ENCODE results near the gene ZBTB12. TPM values are rescaled to one million over a fixed set of nuclear protein-coding genes. Genes with fewer than 3 reads are reported as not detected.

ZBTB12 gene
- total and polyA plus RNA-seq, 10 of the 15 experiments (the other 5 are each of a cell fraction or from before 2014, with no cell fraction given), result 0.81 to 4.5 (median 1.7) TPM; not detected in 4

DNA sequence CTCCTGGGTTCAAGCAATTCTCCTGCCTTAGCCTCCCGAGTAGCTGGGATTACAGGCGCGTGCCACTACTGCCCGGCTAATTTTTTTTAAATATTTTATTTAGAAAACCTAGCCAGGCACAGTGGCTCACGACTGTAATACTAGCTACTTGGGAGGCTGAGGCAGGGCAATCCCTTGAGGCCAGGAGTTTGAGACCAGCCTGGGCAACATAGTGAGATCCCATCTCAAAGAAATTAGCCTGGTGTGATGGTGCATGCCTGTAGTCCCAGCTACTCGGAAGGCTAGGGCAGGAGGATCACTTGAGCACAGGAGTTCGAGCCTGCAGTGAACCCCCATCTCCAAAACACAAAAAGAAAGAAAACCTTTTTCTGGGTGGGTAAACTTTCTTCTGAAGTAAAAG, 25.5 kb downstream of the ZBTB12 start:
- Histone ChIP-seq H3K4me2 (ENCODE audit: control insufficient read depth, insufficient read depth) (no peak overlapping the region), H3K79me2 (ENCODE audit: control insufficient read depth, insufficient read depth, low read length) (no peaks in the 10 kb centered on the region), H3K4me3 (no peak overlapping the region), H3K27me3 (replicated peaks in 1 of 2; ENCODE audit: control insufficient read depth in 2 of 2, insufficient read depth in 2 of 2, low read length in 1 of 2) (no peaks in the 10 kb centered on the region), H3K27ac (ENCODE audit: control insufficient read depth, insufficient read depth) (no peak overlapping the region), H4K20me1 (ENCODE audit: control insufficient read depth, insufficient read depth) (no peaks in the 10 kb centered on the region), H2AFZ (ENCODE audit: control insufficient read depth, low read depth, low read length) (no peak overlapping the region), H3K4me1 (ENCODE audit: control insufficient read depth, insufficient read depth, low read length) (no peaks in the 10 kb centered on the region), H3K36me3 (ENCODE audit: control insufficient read depth in 2 of 2, insufficient read depth in 2 of 2, low read length in 1 of 2) (peaks cover 0 to 6% of the 10 kb centered on the region in 2 experiments; a peak in 2 of 4 replicates), H3K9me3 (replicated peaks; ENCODE audit: control insufficient read depth, insufficient read depth, low read length) (no peaks in the 10 kb centered on the region), H3K9ac (ENCODE audit: control insufficient read depth, insufficient read depth, low read length) (no peak overlapping the region)
- ATAC-seq, result no peak
- BruUV-seq (replicated peaks), result no TSS peak
- no peak for FAIRE-seq
- ChIA-PET SMC1A (ENCODE audit: uncharacterized antibody, unreplicated experiment) (interaction anchor here (0.6 to 1.9 kb wide), 3 partner anchors 13 to 20 kb away, joined by 3 to 5 read pairs (median 3); partner anchors contain the start of gene NEU1), CTCF (interaction anchor here (0.8 to 1.5 kb wide), 3 partner anchors 8 to 49 kb away, joined by 3 to 6 read pairs (median 5); partner anchors contain the start of gene HSPA1B), POLR2A (interaction anchor here (0.6 to 1.0 kb wide), 2 partner anchors 13 to 124 kb away, joined by 3 read pairs; no protein-coding TSS in a partner anchor), RAD21 (ENCODE audit: unreplicated experiment) (no interaction called here)
- no peak for DNase-seq (ENCODE audit: low read depth, low spot score)
- in situ Hi-C loops (cut with MboI) (no loop called here), intact Hi-C loops (cut with micrococcal nuclease; ENCODE audit: unreplicated experiment) (no loop called here)
- WGBS (ENCODE audit: insufficient coverage, insufficient replicate concordance, low lambda C conversion rate, missing lambda C conversion rate), result 66% methylated on average over 7 of the region's 7 CpGs
- TF ChIP-seq ZNF274 (IDR thresholded peaks at IDR 0.05; ENCODE audit: insufficient read depth, insufficient read length), result no peak
- TF ChIP-seq TCF7 (IDR thresholded peaks at IDR 0.05; ENCODE audit: borderline replicate concordance), result no peak
- TF ChIP-seq SIX5 (IDR thresholded peaks at IDR 0.05; ENCODE audit: low read depth, low read length, severe bottlenecking), result no peak
- no peak for TF ChIP-seq PAX8 (IDR thresholded peaks at IDR 0.05)
- TF ChIP-seq CBX3 (IDR thresholded peaks at IDR 0.05; ENCODE audit: borderline replicate concordance, low read depth), result no peak
- no peak for TF ChIP-seq SUZ12 (IDR thresholded peaks at IDR 0.05; ENCODE audit: unreplicated experiment)
- no peak for TF ChIP-seq E2F8 (IDR thresholded peaks at IDR 0.05; ENCODE audit: low read depth, partially characterized antibody)
- no peak for TF ChIP-seq HSF1 (IDR thresholded peaks at IDR 0.05; ENCODE audit: low read depth, low read length)
- TF ChIP-seq TCF3 (IDR thresholded peaks at IDR 0.05; ENCODE audit: borderline replicate concordance, insufficient read depth, low read depth, low read length), result no peak
- no peak for TF ChIP-seq TAF1 (IDR thresholded peaks at IDR 0.05; ENCODE audit: borderline replicate concordance, low read depth, low read length)
- no peak for TF ChIP-seq JUNB (IDR thresholded peaks at IDR 0.05)
- no peak for TF ChIP-seq MYC (IDR thresholded peaks at IDR 0.05; ENCODE audit: insufficient read depth, insufficient read length, insufficient replicate concordance, low read length, severe bottlenecking)
- TF ChIP-seq STAT3 (IDR thresholded peaks at IDR 0.05; ENCODE audit: low read depth, low read length), result no peak
- no peak for TF ChIP-seq ZBTB11 (CRISPR knock-in tag; IDR thresholded peaks at IDR 0.05)
- TF ChIP-seq EP300 (IDR thresholded peaks at IDR 0.05; ENCODE audit: borderline replicate concordance in 1 of 2, control insufficient read depth in 1 of 2, low read depth in 2 of 2, low read length in 2 of 2), result no peak
- no peak for TF ChIP-seq KLF5 (IDR thresholded peaks at IDR 0.05; ENCODE audit: partially characterized antibody)

Measured in GM12878 (cell line).